Hematopoietic multipotent progenitor cell (in vitro differentiated cells): Measurements from ENCODE around the gene LCK. TPM values are rescaled to one million over a fixed set of nuclear protein-coding genes. Genes with fewer than 3 reads are reported as not detected.
"Not testable (repeated sequence)": the region's sequence is repeated elsewhere in the genome, so short reads cannot be mapped to it uniquely, and the experiment has no call there.

ENCODE experiments used
- DNase-seq, 3 donors: peaks; one replicate each; pipeline ENCODE4 v3.0.0-alpha.2; 2011 to 2015; ENCODE audit warnings: low read depth in 2 of 3, low spot score in 2 of 3
- total RNA-seq: library from RNA; depleted of rRNA; stranded (reverse); fragments of >200 nt; gene quantifications from one replicate; pipeline ENCODE4 v1.2.3, GENCODE V29; 2012

LCK gene
- total RNA-seq, 1 donor, result 3.5 TPM

- DNase-seq, result no peak
Observed at GRCh38 chr1:32239337-32239736, 11.7 kb upstream of the LCK start.

GRCh38 chr1:32239790-32240139 is 11.3 kb upstream of the LCK start:
- no peak for DNase-seq

GRCh38 chr1:32240140-32240951 is 10.7 kb upstream of the LCK start:
- DNase-seq, result peak in 1 of 3 donors; percentile 42

GRCh38 chr1:32241001-32241763 is 9.9 kb upstream of the LCK start:
- peak in 2 of 3 donors; percentile 60 to 76 for DNase-seq

- no peak for DNase-seq
Observed at GRCh38 chr1:32242341-32242851, 8.7 kb upstream of the LCK start.

GRCh38 chr1:32246888-32247273 is 4.2 kb upstream of the LCK start, which contains the start of gene FAM167B:
Gene FAM167B (plus strand): TSS chr1:32247222. CDS start chr1:32247422, 200 bp downstream.
- DNase-seq, result no peak

GRCh38 chr1:32247452-32247851 is 3.6 kb upstream of the LCK start:
- no peak for DNase-seq

GRCh38 chr1:32247983-32248889 is 2.8 kb upstream of the LCK start:
- DNase-seq, result peak in 2 of 3 donors; percentile 59 to 61

GRCh38 chr1:32249831-32250525 is 1.1 kb upstream of the LCK start:
- DNase-seq, result peak; percentile 71 to 90 (median 84)

GRCh38 chr1:32255072-32256071 is 4.3 kb downstream of the LCK start:
- no peak for DNase-seq

- no peak for DNase-seq
Observed at GRCh38 chr1:32256473-32257226, 5.6 kb downstream of the LCK start.

- DNase-seq, result no peak
Observed at GRCh38 chr1:32257227-32257508, 6.1 kb downstream of the LCK start.

GRCh38 chr1:32263236-32263593 is 12.2 kb downstream of the LCK start:
- DNase-seq, result not testable (repeated sequence)

GRCh38 chr1:32263744-32264143 is 12.7 kb downstream of the LCK start:
- DNase-seq, result no peak

- no peak for DNase-seq
Observed at GRCh38 chr1:32265846-32266245, 14.8 kb downstream of the LCK start.

- no peak for DNase-seq
Observed at GRCh38 chr1:32266921-32267591, 16.0 kb downstream of the LCK start.

- no peak for DNase-seq
Observed at GRCh38 chr1:32269744-32270143, 18.7 kb downstream of the LCK start.
